ENCODE measurements around the gene SERINC3.

The SERINC3 gene

GRCh38 chr20:44463466-44463865, 58.4 kb downstream of the SERINC3 start:
- DNase-seq (ENCODE audit: low read depth): no peak

DNA sequence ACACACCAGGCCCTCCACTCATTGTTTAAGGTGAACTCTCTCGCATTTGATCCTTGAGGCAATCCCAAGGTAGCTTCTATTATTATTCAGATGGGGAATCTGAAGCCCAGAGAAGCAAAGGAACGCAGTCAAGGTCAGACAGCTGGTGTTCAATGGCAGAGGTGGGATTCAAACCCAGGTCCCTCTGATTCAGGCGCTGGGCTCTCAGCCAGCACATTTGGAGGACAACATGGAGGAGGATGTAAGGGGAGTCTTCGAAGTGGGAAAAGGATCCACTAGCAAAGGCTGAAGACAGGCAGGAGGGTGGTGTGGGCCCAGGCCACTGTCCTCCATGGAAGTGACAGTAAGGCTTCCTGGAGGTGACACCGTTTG, 60.1 kb downstream of the SERINC3 start:
- DNase-seq (ENCODE audit: low read depth): no peak

DNA sequence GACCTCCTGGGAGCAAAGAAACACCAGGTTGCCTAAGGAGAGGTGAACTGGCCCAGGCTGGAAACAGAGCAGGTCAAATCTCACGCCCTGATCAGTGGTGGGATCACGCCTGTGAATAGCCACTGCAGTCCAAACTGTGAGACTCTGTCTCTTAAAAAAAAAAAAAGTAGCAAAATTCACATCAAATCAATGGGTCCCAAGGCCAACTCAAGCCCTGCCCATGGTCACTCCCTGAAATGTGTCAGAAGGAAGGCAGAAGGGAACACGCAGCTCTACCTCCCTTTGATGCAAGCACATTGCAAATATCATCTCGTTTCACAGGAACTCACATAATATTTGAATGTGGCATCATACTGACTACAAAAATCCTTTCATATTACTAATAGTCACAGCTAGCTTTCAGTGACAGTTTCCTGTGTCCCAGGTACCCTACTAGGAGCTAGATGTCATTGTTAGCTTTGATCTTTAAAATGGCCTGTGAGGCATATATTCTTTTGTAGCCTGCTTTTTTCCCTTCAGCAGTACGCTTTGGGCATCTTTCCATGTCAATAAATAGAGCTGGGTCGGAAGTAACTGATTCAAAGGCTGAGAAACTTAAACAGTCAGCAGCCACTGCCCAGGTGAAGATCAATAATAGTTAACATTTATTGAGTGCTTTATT, 60.6 kb downstream of the SERINC3 start:
- no peak for DNase-seq (ENCODE audit: low read depth)

- DNase-seq (ENCODE audit: low read depth): no peak
Observed at GRCh38 chr20:44460795-44461141, 61.1 kb downstream of the SERINC3 start.

GRCh38 chr20:44459271-44459670, 62.6 kb downstream of the SERINC3 start:
- no peak for DNase-seq (ENCODE audit: low read depth)

DNA sequence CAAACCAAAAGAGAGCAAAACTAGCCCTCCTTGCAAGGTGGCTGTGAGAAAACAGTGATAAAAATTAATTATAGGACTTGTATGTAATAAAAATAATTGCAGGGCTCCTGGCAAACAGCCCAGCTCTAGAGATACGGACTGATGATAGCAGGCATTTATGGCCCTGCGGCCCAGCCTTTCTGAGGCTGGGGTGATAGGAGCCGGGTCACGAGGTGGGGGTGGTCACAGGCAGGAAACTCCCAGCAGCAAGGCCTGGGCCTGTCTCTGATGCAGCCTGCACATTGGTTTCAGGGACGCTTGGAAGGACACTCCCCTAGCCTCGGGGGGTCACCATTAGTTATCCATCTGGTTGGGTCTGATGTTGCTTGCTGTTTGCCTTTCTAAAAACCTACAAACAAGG, 64.9 kb downstream of the SERINC3 start:
- no peak for DNase-seq (ENCODE audit: low read depth)

GRCh38 chr20:44456611-44457010, 65.3 kb downstream of the SERINC3 start:
- DNase-seq (ENCODE audit: low read depth): no peak

DNA sequence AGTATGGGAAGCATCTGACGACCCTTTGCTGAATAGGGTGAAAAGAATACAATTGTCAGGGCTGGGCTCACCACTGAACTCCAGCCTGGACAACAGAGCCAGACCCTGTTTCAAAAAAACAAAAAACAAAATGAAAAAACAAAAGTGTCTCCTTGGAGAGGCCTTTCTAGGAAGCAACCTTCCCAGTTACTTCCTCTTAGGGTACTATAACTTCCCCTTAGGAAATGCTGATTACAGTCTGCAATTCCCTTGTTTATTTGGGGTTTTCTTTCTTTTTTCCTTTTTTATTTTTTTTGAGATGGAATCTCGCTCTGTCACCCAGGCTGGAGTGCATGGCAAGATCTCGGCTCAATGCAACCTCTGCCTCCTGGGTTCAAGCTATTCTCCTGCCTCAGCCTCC, 66.7 kb downstream of the SERINC3 start:
- no peak for DNase-seq (ENCODE audit: low read depth)

- DNase-seq (ENCODE audit: low read depth): no peak
Observed at GRCh38 chr20:44454306-44454963, 67.4 kb downstream of the SERINC3 start.

DNA sequence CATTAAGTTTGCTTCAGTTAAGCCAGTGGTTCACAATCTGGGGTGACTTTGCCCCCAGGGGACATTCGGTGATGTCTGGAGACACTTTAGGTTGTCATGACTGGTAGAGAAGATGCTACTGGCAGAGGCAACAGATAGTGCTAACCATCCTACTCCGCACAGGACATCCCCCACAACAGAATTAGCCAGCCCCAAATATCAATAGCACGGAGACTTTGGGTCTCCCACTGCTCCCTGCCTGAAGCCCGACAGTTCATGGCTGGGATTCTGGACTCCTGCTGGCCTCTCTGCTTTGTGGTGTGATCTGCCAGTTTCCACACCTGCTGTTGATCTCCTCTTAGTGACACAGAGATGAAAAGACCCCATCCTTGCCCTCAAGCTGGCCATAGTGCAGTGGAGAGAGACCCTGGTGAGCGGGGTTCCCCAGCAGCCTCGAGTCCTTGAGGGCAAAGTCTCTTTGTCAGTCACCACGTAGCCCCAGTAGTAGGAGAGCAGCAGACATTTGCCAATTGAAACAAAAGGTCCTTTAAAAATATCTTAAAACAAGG, 70.9 kb downstream of the SERINC3 start:
- no peak for DNase-seq (ENCODE audit: low read depth)

GRCh38 chr20:44450281-44450889, 71.5 kb downstream of the SERINC3 start:
- DNase-seq (ENCODE audit: low read depth): no peak

DNA sequence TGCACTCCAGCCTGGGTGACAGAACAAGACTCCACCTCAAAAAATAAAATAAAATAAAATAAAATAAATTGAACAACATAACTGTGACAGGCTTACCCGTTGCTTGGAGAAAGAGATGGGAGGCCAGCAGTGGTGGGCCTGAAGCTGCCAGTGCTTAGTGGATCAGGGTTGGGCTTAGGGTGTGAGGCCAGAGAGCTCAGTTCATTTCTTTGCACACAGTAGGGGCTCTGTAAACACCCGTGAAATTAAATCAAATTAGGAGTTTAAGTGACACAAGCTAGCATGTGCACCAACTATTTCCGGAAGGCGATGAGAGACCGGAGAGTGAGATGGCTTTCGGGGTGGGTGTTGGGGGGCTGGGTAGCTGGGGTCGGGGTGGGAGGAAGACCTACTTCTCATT, 72.0 kb downstream of the SERINC3 start:
- DNase-seq (ENCODE audit: low read depth): no peak

DNA sequence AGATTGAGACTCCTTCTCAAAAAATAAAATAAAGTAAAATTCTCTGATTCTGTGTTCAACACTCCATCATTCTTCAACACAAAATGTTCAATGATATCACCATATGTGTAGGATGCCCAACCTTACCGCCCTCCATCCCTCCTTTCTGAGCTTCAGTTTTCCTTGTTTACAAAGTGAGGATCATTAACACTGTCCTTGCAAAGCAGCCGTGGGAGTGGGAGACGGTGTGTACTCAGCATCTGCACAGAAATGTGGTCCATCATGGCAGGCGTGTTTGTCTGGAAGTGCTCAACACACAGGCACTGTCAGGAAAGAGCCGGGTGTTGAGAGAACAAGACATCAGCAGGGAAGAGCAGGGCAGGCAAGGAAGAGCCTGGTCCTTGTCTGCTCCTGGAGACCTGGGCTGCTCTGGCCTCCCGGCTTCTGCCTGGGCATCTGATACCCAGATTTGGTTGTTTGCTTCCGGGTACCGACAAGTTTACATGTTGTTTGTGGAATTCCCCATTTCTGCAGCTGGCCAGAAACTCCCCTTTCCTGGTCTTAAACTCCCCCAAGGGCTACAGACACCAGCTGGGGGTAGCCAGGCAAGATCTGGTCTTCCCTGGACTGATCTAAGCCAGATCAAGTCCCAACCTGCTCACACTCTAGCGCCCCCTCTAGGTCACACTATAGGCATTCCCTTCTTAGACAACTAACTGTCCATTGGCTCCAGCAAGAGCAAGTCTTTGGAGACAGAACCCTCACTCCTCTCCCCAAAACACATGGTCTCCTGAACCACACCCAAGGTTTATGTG, 72.9 kb downstream of the SERINC3 start:
- DNase-seq (ENCODE audit: low read depth): no peak

GRCh38 chr20:44447827-44448419, 73.9 kb downstream of the SERINC3 start:
- DNase-seq (ENCODE audit: low read depth): no peak
